HL-60 (cell line): ENCODE results near the gene TFB2M.

Source experiments
- DNase-seq, 2 experiments: peaks; one replicate each; pipeline ENCODE4 v3.0.0-alpha.2; 2010 to 2020; ENCODE audit warnings: low read depth in 1 of 2, low spot score in 1 of 2
- H3K27ac ChIP-seq: fragments of 250-450 bp; sonication (Bioruptor Pico); replicated peaks from 2 replicates; pipeline ENCODE4 v1.5.1; 2020; ENCODE audit warnings: mild to moderate bottlenecking, moderate library complexity
- H3K27me3 ChIP-seq: fragments of 250-450 bp; sonication (Bioruptor Pico); 2 replicates; pipeline ENCODE4 v1.5.1; 2021; ENCODE audit warnings: mild to moderate bottlenecking, moderate library complexity; ENCODE audit not compliant: insufficient read depth, poor library complexity, severe bottlenecking
- H3K4me3 ChIP-seq: replicated peaks from 2 replicates; pipeline ENCODE4 v1.5.1; 2011; ENCODE audit warnings: mild to moderate bottlenecking, control low read depth, low read length; ENCODE audit not compliant: insufficient read depth
- CTCF ChIP-seq: IDR thresholded peaks from one replicate; pipeline ENCODE4 v1.5.1; 2011; ENCODE audit warnings: low read length, control low read depth, inconsistent platforms; ENCODE audit not compliant: insufficient read depth
- GABPA ChIP-seq: IDR thresholded peaks from 2 replicates; pipeline ENCODE4 v1.6.1; 2012; ENCODE audit warnings: low read depth
- POLR2AphosphoS5 ChIP-seq: IDR thresholded peaks from 2 replicates; pipeline ENCODE4 v1.6.1; 2012; ENCODE audit warnings: low read depth
- REST ChIP-seq: IDR thresholded peaks from 2 replicates; pipeline ENCODE4 v1.6.1; 2012; ENCODE audit warnings: low read depth; ENCODE audit not compliant: insufficient replicate concordance
- SPI1 ChIP-seq: IDR thresholded peaks from 2 replicates; pipeline ENCODE4 v1.6.1; 2012; ENCODE audit warnings: low read depth, mild to moderate bottlenecking, borderline replicate concordance

Gene TFB2M

GRCh38 chr1:246600579-246600978 is 34.5 kb upstream of the TFB2M start:
- H3K4me3 ChIP-seq, result no peak overlapping the region
- no peak for DNase-seq
- H3K27ac ChIP-seq, result no peak overlapping the region
- no peaks in the 10 kb centered on the region for H3K27me3 ChIP-seq
- TF ChIP-seq GABPA (no peak), SPI1 (no peak), REST (no peak), CTCF (no peak), POLR2AphosphoS5 (no peak)

GRCh38 chr1:246599315-246599714 is 33.3 kb upstream of the TFB2M start:
- no peak overlapping the region for H3K27ac ChIP-seq
- no peak for TF ChIP-seq CTCF
- no peak for TF ChIP-seq GABPA
- TF ChIP-seq SPI1, result no peak
- TF ChIP-seq REST, result no peak
- TF ChIP-seq POLR2AphosphoS5, result no peak
- H3K27me3 ChIP-seq, result no peaks in the 10 kb centered on the region
- no peak overlapping the region for H3K4me3 ChIP-seq
- no peak for DNase-seq

- TF ChIP-seq POLR2AphosphoS5, result no peak
- no peak for TF ChIP-seq GABPA
- TF ChIP-seq REST, result no peak
- no peak for TF ChIP-seq CTCF
- TF ChIP-seq SPI1, result no peak
- H3K4me3 ChIP-seq, result no peak overlapping the region
- H3K27me3 ChIP-seq, result no peaks in the 10 kb centered on the region
- H3K27ac ChIP-seq, result no peak overlapping the region
- DNase-seq, result no peak
Measured at GRCh38 chr1:246597971-246598370, 31.9 kb upstream of the TFB2M start.
